Neural cell (in vitro differentiated cells): ENCODE measurements around the gene ZG16B.

Experiments
- CTCF ChIP-seq: fragments of 450-650 bp; IDR thresholded peaks from 2 replicates; pipeline ENCODE4 v1.5.1; 2014; ENCODE audit warnings: antibody characterized with exemption, mild to moderate bottlenecking, moderate library complexity; ENCODE audit not compliant: poor library complexity, severe bottlenecking
- EP300 ChIP-seq: fragments of 450-650 bp; conservative IDR thresholded peaks from 2 replicates; pipeline ENCODE4 v1.6.1; 2014; ENCODE audit warnings: antibody characterized with exemption, mild to moderate bottlenecking, moderate library complexity; ENCODE audit not compliant: poor library complexity, severe bottlenecking
- EZH2 ChIP-seq: fragments of 200-600, 300-800 bp; shearing (Covaris generic), sonication (generic); IDR thresholded peaks from 2 replicates; pipeline ENCODE4 v1.6.1; 2014; ENCODE audit warnings: antibody characterized with exemption, low read length, borderline replicate concordance, mild to moderate bottlenecking; ENCODE audit not compliant: insufficient read depth, poor library complexity, severe bottlenecking
- POLR2AphosphoS5 ChIP-seq: IDR thresholded peaks from 2 replicates; pipeline ENCODE4 v1.6.1; 2012
- RAD21 ChIP-seq: fragments of 450-650 bp; conservative IDR thresholded peaks from 2 replicates; pipeline ENCODE4 v1.6.1; 2014; ENCODE audit warnings: antibody characterized with exemption, mild to moderate bottlenecking, moderate library complexity
- SMC3 ChIP-seq: fragments of 450-650 bp; conservative IDR thresholded peaks from 2 replicates; pipeline ENCODE4 v1.6.1; 2014; ENCODE audit warnings: antibody characterized with exemption, mild to moderate bottlenecking, moderate library complexity; ENCODE audit not compliant: poor library complexity

- no peak for TF ChIP-seq CTCF
- no peak for TF ChIP-seq EP300
- TF ChIP-seq EZH2 = no peak
- TF ChIP-seq RAD21 = no peak
- no peak for TF ChIP-seq SMC3
- TF ChIP-seq POLR2AphosphoS5 = no peak
These were observed 37.5 kb downstream of the ZG16B start for GRCh38 chr16:2867661-2867986.
